Activated naive CD4-positive, alpha-beta T cell treated with anti-CD3 and anti-CD28 coated beads, Interleukin-2, amount 50 U/mL, for 72 hours (primary cell): Measurements from ENCODE around the gene CLRN1. TPM values are rescaled to one million over a fixed set of nuclear protein-coding genes. Genes with fewer than 3 reads are reported as not detected.
"Not testable (repeated sequence)": the region's sequence is repeated elsewhere in the genome, so short reads cannot be mapped to it uniquely, and the experiment has no call there.

Source experiments
- ATAC-seq, 2 donors: fragments of 150-1000 bp; cut with Tn5 transposase; 2 replicates each; pipeline ENCODE4 v1.10.0; 2021; ENCODE audit warnings: mild to moderate bottlenecking in 2 of 2, moderate library complexity in 2 of 2
- DNase-seq, 2 donors: peaks; one replicate each; pipeline ENCODE4 v3.0.0; 2021 to 2022; ENCODE audit warnings: low spot score in 2 of 2
- H3K27ac Mint-ChIP-seq, 2 donors: one replicate each; pipeline ENCODE4 v1.8.0; 2022; ENCODE audit warnings: mild to moderate bottlenecking in 2 of 2, mixed read lengths in 2 of 2
- H3K36me3 Mint-ChIP-seq, 2 donors: one replicate each; pipeline ENCODE4 v1.8.0; 2022; ENCODE audit warnings: mixed read lengths in 2 of 2
- H3K9me3 Mint-ChIP-seq, 2 donors: one replicate each; pipeline ENCODE4 v1.8.0; 2022; ENCODE audit warnings: mixed read lengths in 2 of 2
- total RNA-seq, 2 donors: library from RNA; stranded (reverse); gene quantifications; one replicate each; pipeline ENCODE4 v1.2.3, GENCODE V29; 2022

Gene CLRN1
- total RNA-seq, 2 donors from 2014 or later: not detected

DNA sequence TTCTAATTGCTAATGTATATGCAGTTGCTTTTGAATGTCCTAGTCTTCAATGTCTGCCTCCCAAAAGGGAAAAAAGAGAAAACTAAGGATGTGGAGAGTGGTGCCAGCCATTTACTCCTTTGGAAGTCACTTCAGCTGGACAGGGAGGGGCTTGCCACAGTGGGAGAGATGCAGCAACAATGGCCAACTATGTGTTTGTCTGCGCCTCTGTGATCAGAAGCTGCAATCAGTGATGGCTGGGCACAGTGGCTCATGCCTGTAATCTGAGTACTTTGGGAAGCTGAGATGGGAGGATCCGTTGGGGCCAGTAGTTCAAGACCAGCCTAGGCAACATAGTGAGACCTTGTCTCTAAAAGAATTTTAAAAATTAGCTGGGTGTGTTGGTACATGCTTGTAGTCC, 16.7 kb upstream of the CLRN1 start:
- Mint-ChIP-seq H3K9me3 (peaks cover 5 to 10% of the 10 kb centered on the region in 2 donors), H3K36me3 (no peaks in the 10 kb centered on the region), H3K27ac (no peak overlapping the region)
- DNase-seq (no peak), ATAC-seq (no peak)

DNA sequence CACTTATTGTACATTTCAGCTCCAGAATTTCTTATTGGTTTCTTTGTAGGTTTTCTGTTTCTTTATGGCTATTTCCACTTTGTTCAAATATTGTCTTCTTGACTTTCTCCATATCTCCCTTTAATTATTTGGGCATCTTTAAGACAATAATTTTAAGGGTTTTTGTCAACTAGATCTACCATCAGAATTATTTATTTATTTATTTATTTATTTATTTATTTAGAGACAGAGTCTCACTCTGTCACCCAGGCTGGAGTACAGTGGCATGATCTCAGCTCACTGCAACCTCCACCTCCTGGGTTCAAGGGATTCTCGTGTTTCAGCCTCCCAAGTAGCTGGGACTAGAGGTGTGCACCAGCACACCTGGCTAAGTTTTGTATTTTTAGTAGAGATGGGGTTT, 15.9 kb upstream of the CLRN1 start:
- not testable (repeated sequence) for ATAC-seq, H3K36me3 Mint-ChIP-seq, DNase-seq, H3K27ac Mint-ChIP-seq
- peaks cover 5 to 10% of the 10 kb centered on the region in 2 donors for H3K9me3 Mint-ChIP-seq

DNA sequence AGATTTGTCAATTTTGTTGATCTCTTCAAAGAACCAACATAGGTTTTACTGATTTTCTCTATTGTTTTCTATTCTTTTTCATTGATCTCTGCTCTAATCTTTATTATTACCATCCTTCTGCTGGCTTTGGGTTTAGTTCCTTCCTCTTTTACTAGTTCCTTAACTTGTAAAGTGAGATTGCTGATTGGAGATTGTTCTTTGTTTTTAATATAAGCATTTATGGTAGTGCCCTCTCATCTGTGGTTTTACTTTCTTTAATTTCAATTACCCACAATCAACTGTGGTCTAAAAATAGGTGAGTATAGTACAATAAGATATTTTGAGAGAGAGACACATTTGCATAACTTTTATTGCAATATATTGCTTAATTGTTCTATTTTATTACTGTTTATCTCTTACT, 13.2 kb upstream of the CLRN1 start:
- Mint-ChIP-seq H3K9me3 (peaks cover 5% of the 10 kb centered on the region in 2 donors), H3K27ac (no peak overlapping the region), H3K36me3 (no peaks in the 10 kb centered on the region)
- DNase-seq (no peak), ATAC-seq (no peak)

DNA sequence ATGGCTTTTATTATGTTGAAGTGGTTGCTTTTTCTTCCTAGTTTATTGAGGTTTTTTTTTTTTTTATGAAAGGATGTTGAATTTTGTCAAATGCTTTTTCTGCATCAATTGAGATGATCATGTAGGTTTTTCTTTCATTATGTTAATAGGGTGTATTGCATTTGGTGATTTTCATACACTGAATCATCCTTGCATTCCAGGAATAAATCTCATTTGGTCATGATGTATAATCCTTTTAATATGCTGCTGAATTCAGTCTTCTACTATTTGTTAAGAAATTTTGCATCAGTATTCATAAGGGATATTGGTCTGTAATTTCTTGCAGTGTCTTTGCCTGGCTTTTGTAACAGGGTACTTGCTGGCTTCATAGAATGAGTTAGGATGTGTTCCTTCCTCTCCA, 11.5 kb upstream of the CLRN1 start:
- no peak for ATAC-seq
- Mint-ChIP-seq H3K27ac (no peak overlapping the region), H3K9me3 (peaks cover 5% of the 10 kb centered on the region in 2 donors), H3K36me3 (no peaks in the 10 kb centered on the region)
- DNase-seq: no peak

DNA sequence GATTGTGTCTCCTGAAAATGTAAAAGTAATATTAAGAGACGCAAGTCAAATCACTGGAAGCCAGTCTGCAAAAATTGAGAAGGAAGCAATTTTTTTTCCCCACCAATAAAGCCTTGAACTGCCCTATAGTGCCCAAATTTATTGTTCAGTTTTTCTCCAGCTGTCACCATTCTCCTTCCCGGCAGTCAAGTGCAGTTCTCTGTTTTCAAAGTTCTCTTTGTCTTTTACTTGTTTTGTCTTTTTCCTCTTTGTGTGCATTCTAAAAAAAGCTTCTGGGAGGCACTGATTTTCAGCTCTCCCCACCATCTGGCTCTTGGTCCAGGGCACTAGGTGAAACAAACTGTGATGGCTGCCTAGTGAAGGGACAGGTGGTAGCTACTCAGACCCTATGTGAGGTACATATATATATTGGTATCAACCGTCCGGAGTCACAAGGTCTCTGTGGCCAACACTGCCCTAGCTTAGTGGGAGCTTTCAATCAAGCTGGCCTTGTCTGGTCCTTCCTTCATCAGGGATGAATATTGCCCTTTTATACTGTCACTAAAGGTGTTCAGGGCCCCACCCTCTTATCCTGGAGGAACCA, 6.1 kb upstream of the CLRN1 start:
- H3K36me3 Mint-ChIP-seq: no peaks in the 10 kb centered on the region
- H3K27ac Mint-ChIP-seq: no peak overlapping the region
- no peaks in the 10 kb centered on the region for H3K9me3 Mint-ChIP-seq
- no peak for DNase-seq
- no peak for ATAC-seq

DNA sequence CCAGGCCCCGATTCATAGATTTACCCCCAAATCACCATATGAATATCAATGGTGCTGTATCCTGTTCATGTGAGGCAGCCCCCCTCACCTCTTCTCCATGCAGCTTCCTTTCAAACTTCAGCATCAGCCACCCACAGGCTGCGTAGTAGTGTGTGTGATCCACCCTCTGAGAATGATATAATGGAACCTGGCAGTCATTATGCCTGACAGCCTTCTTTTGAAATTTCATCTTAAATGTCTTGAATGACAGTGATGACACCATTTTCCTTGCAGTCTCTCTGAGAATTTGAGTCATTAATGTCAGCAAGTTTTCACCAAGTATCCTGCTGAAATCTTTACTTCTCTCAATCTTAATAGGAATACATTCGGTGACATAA, 3.5 kb upstream of the CLRN1 start:
- ATAC-seq (peak; percentile 59 to 83), DNase-seq (no peak)
- H3K36me3 Mint-ChIP-seq: no peaks in the 10 kb centered on the region
- H3K9me3 Mint-ChIP-seq: no peaks in the 10 kb centered on the region
- no peak overlapping the region for H3K27ac Mint-ChIP-seq

DNA sequence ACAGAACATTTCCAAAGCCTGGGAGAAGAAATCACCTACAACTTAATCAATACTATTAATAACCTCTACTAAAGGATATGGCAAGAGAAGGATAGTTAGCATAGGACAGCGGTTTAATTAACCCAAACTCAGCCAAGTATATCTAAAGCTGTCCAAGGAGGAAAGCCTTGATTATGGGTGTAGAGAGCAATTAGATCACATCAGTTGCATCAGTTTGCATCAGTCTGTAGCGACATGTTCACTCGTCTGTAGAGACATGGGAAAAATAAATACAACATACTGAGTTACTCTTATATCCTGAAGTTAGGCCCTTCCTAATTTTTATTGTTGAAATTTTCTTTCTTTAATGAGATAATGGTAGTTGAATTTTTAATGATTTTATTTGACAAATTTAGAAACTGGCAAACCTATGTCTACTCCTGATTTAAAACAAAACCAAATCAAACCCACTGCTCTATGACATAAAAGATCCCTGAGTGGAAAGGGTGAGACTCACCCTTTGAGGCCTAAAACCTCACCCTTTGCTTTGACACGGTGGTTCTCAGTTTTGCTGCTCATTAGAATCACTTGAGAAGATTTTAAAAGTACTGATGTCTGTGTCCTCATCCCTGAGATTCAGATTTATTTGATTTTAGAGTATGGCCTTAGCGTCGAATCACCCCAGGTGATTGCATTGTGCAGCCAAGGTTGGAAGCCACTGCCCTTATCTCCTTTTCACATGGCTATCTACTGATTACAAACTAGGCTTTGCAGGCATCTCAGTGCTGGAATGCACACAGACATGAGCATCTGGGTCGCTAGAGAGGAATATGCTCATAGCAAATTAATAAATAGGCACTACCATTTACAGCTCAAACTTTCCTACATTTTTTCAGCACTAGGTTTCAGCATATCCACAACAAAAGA, 2.8 kb upstream of the CLRN1 start:
- peak; percentile 52 to 87 for ATAC-seq
- Mint-ChIP-seq H3K27ac (peak overlapping the region in 1 of 2 donors; percentile 61), H3K9me3 (no peaks in the 10 kb centered on the region), H3K36me3 (no peaks in the 10 kb centered on the region)
- no peak for DNase-seq

DNA sequence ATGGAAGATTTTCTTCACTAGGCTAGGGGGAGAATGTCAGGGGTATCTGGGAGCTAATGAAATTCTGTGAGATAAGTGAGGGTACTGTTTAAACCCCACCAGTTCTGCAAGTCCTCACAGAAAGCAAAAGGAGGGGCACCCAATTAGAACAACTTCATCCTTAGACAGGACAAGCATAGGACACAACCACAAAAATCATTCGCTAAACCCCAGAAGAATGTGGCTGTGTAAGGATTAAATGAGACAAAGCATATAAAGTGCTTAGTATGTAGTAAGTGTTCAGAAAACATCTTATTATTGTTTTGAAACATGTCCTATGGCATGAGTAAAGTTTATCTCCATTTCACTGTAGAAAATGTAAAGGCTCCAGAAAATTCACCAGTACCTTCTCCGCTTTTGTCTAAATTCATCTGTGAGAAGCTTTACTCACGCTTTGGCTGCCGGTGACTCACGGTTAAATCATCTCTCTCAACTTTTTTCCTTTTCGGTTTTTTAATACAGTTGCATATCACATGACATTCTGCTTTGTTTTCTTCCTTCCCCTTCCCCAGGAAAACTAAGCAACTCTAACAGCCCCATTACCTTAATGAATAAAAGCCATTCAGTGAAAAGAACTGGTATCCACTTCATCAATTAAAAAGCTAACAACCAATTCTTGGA, 1.7 kb downstream of the CLRN1 start:
- no peak for ATAC-seq
- no peaks in the 10 kb centered on the region for H3K36me3 Mint-ChIP-seq
- no peaks in the 10 kb centered on the region for H3K9me3 Mint-ChIP-seq

DNA sequence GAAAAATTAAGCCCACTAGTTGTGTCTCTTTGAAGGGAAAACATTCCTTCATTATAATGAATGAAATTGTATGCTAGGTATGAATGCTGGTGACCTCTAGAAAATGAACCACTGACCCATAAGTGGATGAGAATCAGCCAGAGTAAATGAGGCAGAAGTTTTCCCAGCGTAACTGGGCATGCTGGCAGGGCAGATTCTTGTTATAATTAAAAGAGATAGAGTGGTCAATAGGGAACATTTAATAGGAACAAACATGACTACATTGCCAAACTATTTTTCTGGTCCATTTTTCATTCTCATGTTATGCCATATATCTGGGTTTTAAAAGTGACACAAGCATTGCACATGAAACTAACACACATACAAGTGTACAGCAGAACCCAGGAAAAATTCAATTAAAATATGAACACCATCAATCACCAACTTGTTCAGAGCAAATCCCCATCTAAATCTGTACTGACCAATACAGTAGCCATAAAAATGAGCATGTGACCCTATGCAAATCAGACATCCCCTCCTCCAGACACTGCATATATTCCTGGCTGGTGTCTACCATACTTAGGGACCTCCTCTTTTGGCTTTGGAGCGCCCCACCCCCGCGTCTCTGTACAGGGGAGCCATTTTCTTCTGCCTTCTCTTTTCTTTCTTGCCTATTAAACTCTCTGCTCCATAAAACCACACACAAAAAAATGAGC, 4.0 kb downstream of the CLRN1 start:
- H3K36me3 Mint-ChIP-seq: no peaks in the 10 kb centered on the region
- no peak for DNase-seq
- no peak overlapping the region for H3K27ac Mint-ChIP-seq
- ATAC-seq: no peak
- H3K9me3 Mint-ChIP-seq: no peaks in the 10 kb centered on the region

More for the DNA sequence above, 1.7 kb downstream of the CLRN1 start:
- no peak overlapping the region for H3K27ac Mint-ChIP-seq
- DNase-seq: no peak

DNA sequence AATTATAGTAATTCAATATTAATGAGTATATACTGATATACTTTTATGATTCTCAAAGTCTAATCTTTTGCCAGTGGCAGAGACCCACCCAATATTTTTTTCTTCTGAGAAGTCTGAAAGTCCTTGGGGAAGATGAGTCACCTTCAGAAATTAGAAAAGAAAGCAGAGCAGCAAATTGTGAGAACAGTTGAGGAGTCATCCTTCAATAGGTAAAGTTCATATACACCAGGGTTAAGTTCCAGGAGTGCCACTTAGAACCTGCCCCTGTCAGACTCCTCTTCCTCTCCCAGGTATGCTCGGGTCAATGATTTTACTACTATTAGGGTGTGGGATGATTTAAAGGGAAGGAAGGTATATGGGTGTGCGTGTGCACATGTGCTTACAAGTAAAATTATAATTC, 7.1 kb downstream of the CLRN1 start:
- ATAC-seq (peak in 1 of 2 donors; percentile 67), DNase-seq (no peak)
- Mint-ChIP-seq H3K36me3 (no peaks in the 10 kb centered on the region), H3K27ac (no peak overlapping the region), H3K9me3 (no peaks in the 10 kb centered on the region)

DNA sequence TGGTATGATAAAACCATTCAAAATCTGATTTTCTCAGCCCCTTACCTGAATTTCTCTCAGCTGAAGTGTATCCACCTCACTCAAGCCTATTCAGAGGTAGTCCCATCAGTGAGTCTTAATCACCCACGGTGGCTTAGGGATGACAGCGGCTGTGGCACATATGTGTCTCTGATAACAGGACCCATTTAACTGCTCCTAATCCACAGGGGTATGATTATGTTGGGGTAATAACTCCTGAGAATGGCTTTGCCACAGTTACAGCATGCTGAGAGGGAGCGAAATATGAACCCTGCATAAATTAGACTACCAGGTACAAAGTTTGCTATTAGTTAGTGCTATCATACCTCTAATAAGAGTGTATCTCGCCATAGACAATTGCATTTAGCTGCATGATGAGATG, 10.6 kb downstream of the CLRN1 start:
- no peaks in the 10 kb centered on the region for H3K36me3 Mint-ChIP-seq
- H3K27ac Mint-ChIP-seq: no peak overlapping the region
- no peaks in the 10 kb centered on the region for H3K9me3 Mint-ChIP-seq
- DNase-seq (no peak), ATAC-seq (no peak)

DNA sequence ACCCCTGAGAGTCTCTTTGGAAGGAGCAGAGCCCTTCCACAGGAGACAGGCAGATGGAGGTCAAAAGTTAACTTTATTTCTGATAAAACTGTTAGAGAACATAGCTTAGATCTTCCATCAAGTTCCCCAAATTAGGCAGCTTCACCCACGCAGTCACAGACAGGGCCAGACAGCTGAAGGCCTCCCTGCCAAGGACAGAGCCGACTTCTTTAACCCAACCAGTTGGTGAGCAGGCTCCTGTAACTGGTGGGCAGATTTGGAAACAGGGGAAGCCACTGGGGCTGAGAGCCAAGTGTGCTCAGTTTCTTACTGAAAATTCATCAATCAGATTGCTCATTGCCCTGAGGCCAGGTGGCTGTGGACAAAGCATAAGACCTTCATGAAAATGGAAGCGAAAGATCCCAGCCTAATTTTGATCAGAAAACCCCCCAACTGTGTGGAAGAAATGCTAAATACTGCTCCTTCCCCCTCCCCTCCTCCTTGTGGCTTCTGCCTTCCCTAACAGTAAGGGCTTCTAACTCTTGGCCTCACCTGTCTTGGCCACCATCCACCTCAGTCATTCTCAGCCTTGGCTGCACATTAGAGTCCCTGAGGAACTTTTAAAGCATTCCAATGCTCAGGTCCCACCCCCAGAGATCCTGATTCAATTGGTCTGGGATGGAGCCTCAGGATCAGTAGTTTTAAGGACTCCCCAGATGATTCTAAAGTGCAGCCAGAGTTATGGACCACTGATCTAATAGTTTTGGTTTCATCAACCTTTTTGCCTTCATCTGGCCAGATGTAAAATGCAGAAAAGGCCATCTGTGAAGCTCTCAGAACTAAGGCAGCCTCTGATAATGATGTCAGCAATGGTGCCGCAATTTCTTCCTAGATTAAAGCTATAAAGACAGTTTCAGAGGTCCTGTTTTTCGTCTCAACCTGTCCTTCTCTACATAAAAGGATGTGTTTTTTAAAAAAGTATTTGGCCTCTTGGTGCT, 11.5 kb downstream of the CLRN1 start:
- ATAC-seq: no peak
- Mint-ChIP-seq H3K36me3 (no peaks in the 10 kb centered on the region), H3K9me3 (no peaks in the 10 kb centered on the region), H3K27ac (no peak overlapping the region)
- no peak for DNase-seq

DNA sequence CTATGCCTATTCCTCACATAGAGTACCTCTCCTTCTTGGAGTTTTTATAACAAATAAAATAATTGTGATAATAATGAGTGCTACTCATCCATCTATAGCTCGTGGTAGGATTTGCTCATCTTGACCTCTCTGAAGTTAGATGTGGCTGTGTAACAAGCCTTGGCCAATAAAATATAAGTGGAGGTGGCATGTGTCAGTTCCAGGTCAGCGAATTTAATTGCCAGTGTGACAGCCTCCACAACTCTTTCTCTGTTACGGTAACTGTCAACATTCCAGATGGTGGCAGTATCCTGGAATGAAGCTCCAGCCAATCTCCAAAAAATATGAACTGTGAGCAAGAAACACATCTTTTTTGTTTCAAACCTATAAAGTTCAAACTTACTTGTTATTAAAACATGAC, 13.8 kb downstream of the CLRN1 start:
- H3K27ac Mint-ChIP-seq: no peak overlapping the region
- no peaks in the 10 kb centered on the region for H3K36me3 Mint-ChIP-seq

DNA sequence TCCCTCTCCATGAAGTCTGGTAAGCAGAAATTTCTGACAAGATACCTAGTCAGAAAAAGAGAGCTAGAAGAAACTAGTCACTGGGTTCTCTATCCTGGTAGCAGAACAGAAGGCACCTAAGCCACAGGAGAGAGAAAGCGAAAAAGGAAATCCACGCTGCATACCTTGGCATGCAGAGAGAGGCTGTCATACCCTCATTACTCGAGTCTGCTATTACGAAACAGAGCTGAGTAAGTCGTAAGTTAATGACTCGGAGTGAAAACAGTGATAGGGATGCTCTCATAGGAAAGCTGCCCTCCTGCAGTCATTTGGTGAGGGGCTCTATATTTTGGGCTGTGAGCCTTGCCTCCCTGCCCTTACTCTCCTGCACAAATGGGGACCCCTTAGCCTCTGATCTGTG, 16.2 kb downstream of the CLRN1 start:
- peak; percentile 53 to 94 for ATAC-seq
- DNase-seq: no peak
- H3K36me3 Mint-ChIP-seq: no peaks in the 10 kb centered on the region
- H3K27ac Mint-ChIP-seq: no peak overlapping the region
- H3K9me3 Mint-ChIP-seq: no peaks in the 10 kb centered on the region

More for the DNA sequence above, 13.8 kb downstream of the CLRN1 start:
- DNase-seq: no peak
- H3K9me3 Mint-ChIP-seq: no peaks in the 10 kb centered on the region
- no peak for ATAC-seq

DNA sequence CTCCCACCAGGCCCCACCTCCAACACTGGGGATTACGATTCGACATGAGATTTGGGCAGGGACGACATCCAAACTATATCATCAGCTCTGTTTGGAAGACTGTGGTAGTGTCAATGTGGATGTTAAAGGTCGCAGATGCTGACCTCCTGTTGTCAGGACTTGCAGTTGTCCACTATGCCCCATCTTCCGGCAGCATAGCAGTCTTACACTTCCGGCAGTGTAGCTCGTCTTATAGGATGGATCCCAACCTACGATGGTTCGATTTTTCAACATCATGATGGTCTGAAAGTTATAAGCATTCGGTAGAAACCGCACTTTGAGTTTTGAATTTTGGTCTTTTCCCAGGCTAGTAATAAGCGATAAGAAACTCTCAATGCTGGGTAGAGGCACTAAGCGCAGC, 20.6 kb downstream of the CLRN1 start:
- DNase-seq (no peak), ATAC-seq (no peak)
- no peaks in the 10 kb centered on the region for H3K36me3 Mint-ChIP-seq

More for the DNA sequence above, 20.6 kb downstream of the CLRN1 start:
- peaks cover 0 to 3% of the 10 kb centered on the region in 2 donors for H3K9me3 Mint-ChIP-seq
- H3K27ac Mint-ChIP-seq: no peak overlapping the region
